ENCODE results near the gene MUC5AC.

MUC5AC gene

DNA sequence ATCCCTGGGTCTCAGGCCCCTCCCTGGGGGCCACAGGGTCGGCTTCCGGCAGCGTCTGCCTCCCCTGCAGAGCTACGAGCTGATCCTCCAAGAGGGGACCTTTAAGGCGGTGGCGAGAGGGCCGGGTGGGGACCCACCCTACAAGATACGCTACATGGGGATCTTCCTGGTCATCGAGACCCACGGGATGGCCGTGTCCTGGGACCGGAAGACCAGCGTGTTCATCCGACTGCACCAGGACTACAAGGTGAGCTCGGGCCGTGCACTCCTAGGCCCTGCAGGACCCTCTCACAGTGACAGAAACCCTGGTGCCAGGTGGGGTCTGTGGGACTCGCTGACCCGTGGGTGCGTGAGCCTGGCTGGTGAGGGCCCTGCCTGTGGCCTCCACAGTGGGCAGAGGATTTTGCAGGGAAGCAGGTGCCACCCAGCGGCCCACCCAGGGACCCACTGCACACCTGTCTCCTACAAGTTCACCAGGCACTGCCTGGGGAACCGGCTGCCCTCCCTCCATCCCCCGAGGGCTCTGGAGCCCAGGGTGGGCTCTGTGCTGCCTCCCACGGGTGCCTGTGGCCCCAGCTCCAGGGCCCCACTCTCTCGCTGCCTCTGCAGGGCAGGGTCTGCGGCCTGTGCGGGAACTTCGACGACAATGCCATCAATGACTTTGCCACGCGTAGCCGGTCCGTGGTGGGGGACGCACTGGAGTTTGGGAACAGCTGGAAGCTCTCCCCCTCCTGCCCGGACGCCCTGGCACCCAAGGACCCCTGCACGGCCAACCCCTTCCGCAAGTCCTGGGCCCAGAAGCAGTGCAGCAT is 78.8 kb downstream of the MUC5AC start:
- no peaks in the 10 kb centered on the region for H3K36me3 ChIP-seq (replicated peaks; ENCODE audit: low read depth, low read length)
- H3K9me3 ChIP-seq (ENCODE audit: insufficient read depth, low read length): no peaks in the 10 kb centered on the region
- H3K4me2 ChIP-seq (ENCODE audit: low read length): no peak overlapping the region
- H3K79me2 ChIP-seq (ENCODE audit: low read length): no peaks in the 10 kb centered on the region
- H3K9ac ChIP-seq (ENCODE audit: low read length): no peak overlapping the region
- no peak overlapping the region for H2AFZ ChIP-seq (ENCODE audit: low read depth, low read length)
- no peak for TF ChIP-seq EZH2phosphoT487 (IDR thresholded peaks at IDR 0.05; ENCODE audit: low read depth)
- TF ChIP-seq, protein P1, sequence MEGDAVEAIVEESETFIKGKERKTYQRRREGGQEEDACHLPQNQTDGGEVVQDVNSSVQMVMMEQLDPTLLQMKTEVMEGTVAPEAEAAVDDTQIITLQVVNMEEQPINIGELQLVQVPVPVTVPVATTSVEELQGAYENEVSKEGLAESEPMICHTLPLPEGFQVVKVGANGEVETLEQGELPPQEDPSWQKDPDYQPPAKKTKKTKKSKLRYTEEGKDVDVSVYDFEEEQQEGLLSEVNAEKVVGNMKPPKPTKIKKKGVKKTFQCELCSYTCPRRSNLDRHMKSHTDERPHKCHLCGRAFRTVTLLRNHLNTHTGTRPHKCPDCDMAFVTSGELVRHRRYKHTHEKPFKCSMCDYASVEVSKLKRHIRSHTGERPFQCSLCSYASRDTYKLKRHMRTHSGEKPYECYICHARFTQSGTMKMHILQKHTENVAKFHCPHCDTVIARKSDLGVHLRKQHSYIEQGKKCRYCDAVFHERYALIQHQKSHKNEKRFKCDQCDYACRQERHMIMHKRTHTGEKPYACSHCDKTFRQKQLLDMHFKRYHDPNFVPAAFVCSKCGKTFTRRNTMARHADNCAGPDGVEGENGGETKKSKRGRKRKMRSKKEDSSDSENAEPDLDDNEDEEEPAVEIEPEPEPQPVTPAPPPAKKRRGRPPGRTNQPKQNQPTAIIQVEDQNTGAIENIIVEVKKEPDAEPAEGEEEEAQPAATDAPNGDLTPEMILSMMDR (IDR thresholded peaks at IDR 0.05; ENCODE audit: low read depth, low read length): no peak
- no peak overlapping the region for H3K27ac ChIP-seq (ENCODE audit: low read length)
- H3K27me3 ChIP-seq (ENCODE audit: low read depth, low read length): no peaks in the 10 kb centered on the region
- H3K4me1 ChIP-seq (ENCODE audit: low read length): no peaks in the 10 kb centered on the region
- no peak overlapping the region for H3K4me3 ChIP-seq (ENCODE audit: low read length)
- no peaks in the 10 kb centered on the region for H4K20me1 ChIP-seq (ENCODE audit: insufficient read depth, low read length)

DNA sequence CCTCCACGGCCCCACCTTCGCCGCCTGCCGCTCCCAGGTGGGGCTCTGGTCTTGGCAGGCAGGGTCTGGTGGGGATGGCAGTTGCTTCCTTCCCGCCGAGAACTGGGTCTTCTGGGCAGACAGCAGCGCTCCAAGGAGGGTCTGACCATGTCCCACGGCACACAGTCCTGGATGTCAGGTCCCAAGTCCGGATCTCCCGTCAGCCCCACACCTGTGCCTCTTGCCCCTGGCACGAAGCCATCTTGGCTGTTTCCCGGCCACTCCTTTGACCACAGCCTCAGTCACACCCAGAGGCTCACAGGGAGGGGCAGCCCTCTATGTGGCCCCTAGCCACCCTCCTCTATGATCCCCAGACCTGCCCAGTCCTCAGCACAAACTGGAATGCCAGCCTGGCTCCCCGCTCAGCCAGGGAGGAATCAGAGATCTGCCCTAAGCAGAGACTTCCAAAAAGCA is 79.4 kb downstream of the MUC5AC start:
- Histone ChIP-seq H2AFZ (ENCODE audit: low read depth, low read length) (no peak overlapping the region), H4K20me1 (ENCODE audit: insufficient read depth, low read length) (no peaks in the 10 kb centered on the region), H3K36me3 (replicated peaks; ENCODE audit: low read depth, low read length) (no peaks in the 10 kb centered on the region), H3K27me3 (ENCODE audit: low read depth, low read length) (no peaks in the 10 kb centered on the region), H3K4me2 (ENCODE audit: low read length) (no peak overlapping the region), H3K9me3 (ENCODE audit: insufficient read depth, low read length) (no peaks in the 10 kb centered on the region), H3K4me1 (ENCODE audit: low read length) (no peaks in the 10 kb centered on the region), H3K27ac (ENCODE audit: low read length) (no peak overlapping the region), H3K4me3 (ENCODE audit: low read length) (no peak overlapping the region), H3K79me2 (ENCODE audit: low read length) (no peaks in the 10 kb centered on the region), H3K9ac (ENCODE audit: low read length) (no peak overlapping the region)
- TF ChIP-seq, protein P1 (IDR thresholded peaks at IDR 0.05; ENCODE audit: low read depth, low read length): no peak
- no peak for TF ChIP-seq EZH2phosphoT487 (IDR thresholded peaks at IDR 0.05; ENCODE audit: low read depth)

DNA sequence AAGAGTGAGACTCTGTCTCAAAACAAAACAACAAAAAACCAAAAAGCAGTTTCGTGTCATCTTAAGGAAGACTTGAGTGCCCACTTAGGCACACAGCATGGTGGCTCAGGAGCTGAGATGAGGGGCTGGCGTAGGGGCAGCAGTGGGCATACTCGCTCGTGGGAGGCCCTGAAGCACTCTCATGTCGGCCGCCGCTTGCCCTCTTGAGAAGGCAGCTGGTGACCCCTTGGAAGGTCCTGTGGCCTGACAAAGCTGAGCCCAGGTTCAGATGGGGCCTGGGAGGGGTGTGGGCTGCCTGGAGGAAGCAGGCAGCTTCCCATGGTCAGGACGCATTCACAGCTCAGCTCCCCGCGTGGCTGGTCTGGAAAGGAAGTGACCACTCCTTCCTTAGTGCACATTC is 80.1 kb downstream of the MUC5AC start:
- H2AFZ ChIP-seq (ENCODE audit: low read depth, low read length): no peak overlapping the region
- no peak overlapping the region for H3K4me2 ChIP-seq (ENCODE audit: low read length)
- H3K79me2 ChIP-seq (ENCODE audit: low read length): no peaks in the 10 kb centered on the region
- H3K9me3 ChIP-seq (ENCODE audit: insufficient read depth, low read length): no peaks in the 10 kb centered on the region
- no peaks in the 10 kb centered on the region for H3K27me3 ChIP-seq (ENCODE audit: low read depth, low read length)
- H3K9ac ChIP-seq (ENCODE audit: low read length): no peak overlapping the region
- H4K20me1 ChIP-seq (ENCODE audit: insufficient read depth, low read length): no peaks in the 10 kb centered on the region
- H3K27ac ChIP-seq (ENCODE audit: low read length): no peak overlapping the region
- no peaks in the 10 kb centered on the region for H3K36me3 ChIP-seq (replicated peaks; ENCODE audit: low read depth, low read length)
- H3K4me3 ChIP-seq (ENCODE audit: low read length): no peak overlapping the region
- TF ChIP-seq, protein P1 (IDR thresholded peaks at IDR 0.05; ENCODE audit: low read depth, low read length): no peak
- TF ChIP-seq EZH2phosphoT487 (IDR thresholded peaks at IDR 0.05; ENCODE audit: low read depth): no peak
- no peaks in the 10 kb centered on the region for H3K4me1 ChIP-seq (ENCODE audit: low read length)

DNA sequence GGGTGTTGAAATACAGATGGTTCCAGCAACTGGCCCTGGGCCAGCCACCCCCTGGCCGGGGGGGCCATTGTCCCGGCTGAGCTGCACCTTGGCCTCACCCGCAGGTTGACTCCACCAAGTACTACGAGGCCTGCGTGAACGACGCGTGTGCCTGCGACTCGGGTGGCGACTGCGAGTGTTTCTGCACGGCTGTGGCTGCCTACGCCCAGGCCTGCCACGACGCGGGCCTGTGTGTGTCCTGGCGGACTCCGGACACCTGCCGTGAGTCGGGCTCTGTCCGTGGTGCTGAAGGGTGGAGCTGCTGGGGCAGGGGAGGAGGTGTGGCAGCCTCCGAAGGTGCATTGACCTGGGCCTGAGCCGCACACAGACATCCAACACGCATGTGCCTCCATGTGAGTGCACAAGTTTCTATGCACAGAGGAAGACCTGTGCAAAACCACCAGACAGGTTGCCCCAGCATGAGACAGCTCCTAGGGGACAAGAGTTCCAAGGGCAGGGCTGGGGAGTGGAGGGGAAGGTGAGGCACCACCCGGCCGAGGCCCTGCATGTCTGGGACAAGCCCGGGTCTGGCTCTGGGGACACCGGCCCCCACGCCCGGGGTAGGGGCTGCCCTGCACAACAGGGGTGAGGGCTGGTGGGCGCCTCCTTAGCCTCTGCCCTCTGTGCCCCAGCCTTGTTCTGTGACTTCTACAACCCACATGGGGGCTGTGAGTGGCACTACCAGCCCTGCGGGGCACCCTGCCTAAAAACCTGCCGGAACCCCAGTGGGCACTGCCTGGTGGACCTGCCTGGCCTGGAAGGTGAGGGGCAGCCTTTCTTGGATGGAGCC is 81.2 kb downstream of the MUC5AC start:
- H3K9me3 ChIP-seq (ENCODE audit: insufficient read depth, low read length): no peaks in the 10 kb centered on the region

More for the DNA sequence above, 81.2 kb downstream of the MUC5AC start:
- Histone ChIP-seq H3K4me1 (ENCODE audit: low read length) (no peaks in the 10 kb centered on the region), H3K4me2 (ENCODE audit: low read length) (no peak overlapping the region), H3K79me2 (ENCODE audit: low read length) (no peaks in the 10 kb centered on the region), H3K4me3 (ENCODE audit: low read length) (no peak overlapping the region), H4K20me1 (ENCODE audit: insufficient read depth, low read length) (no peaks in the 10 kb centered on the region), H2AFZ (ENCODE audit: low read depth, low read length) (no peak overlapping the region), H3K27me3 (ENCODE audit: low read depth, low read length) (no peaks in the 10 kb centered on the region), H3K27ac (ENCODE audit: low read length) (no peak overlapping the region), H3K36me3 (replicated peaks; ENCODE audit: low read depth, low read length) (no peaks in the 10 kb centered on the region), H3K9ac (ENCODE audit: low read length) (no peak overlapping the region)
- no peak for TF ChIP-seq EZH2phosphoT487 (IDR thresholded peaks at IDR 0.05; ENCODE audit: low read depth)
- TF ChIP-seq, protein P1 (IDR thresholded peaks at IDR 0.05; ENCODE audit: low read depth, low read length): no peak
